Ishikawa (cell line): Measurements from ENCODE around the gene FAM83G.

Experiments used
- CEBPB ChIP-seq: IDR thresholded peaks from 2 replicates; pipeline ENCODE4 v1.6.1; 2012
- EGR1 ChIP-seq: IDR thresholded peaks from 2 replicates; pipeline ENCODE4 v1.6.1; 2012
- EP300 ChIP-seq: IDR thresholded peaks from 2 replicates; pipeline ENCODE4 v1.6.1; 2012; ENCODE audit warnings: borderline replicate concordance
- FOXM1 ChIP-seq: IDR thresholded peaks from 2 replicates; pipeline ENCODE4 v1.6.1; 2012; ENCODE audit warnings: low read depth, borderline replicate concordance
- NFIC ChIP-seq: IDR thresholded peaks from 2 replicates; pipeline ENCODE4 v1.6.1; 2012
- RAD21 ChIP-seq: IDR thresholded peaks from 2 replicates; pipeline ENCODE4 v1.6.1; 2012; ENCODE audit warnings: low read depth
- TAF1 ChIP-seq: IDR thresholded peaks from 2 replicates; pipeline ENCODE4 v1.6.1; 2012; ENCODE audit warnings: low read depth, mild to moderate bottlenecking
- TEAD4 ChIP-seq: IDR thresholded peaks from 2 replicates; pipeline ENCODE4 v1.6.1; 2012
- YY1 ChIP-seq: IDR thresholded peaks from 2 replicates; pipeline ENCODE4 v1.6.1; 2012; ENCODE audit warnings: low read depth
- ZBTB7A ChIP-seq: IDR thresholded peaks from 2 replicates; pipeline ENCODE4 v1.6.1; 2012; ENCODE audit warnings: low read depth
- TF ChIP-seq, protein P1 (sequence below): IDR thresholded peaks from 2 replicates; pipeline ENCODE4 v1.6.1; 2012; ENCODE audit warnings: low read depth, mild to moderate bottlenecking
- TF ChIP-seq, protein P2 (sequence below): IDR thresholded peaks from 2 replicates; pipeline ENCODE4 v1.6.1; 2012
- TF ChIP-seq, protein P3 (sequence below): IDR thresholded peaks from 2 replicates; pipeline ENCODE4 v1.6.1; 2012

DNA sequence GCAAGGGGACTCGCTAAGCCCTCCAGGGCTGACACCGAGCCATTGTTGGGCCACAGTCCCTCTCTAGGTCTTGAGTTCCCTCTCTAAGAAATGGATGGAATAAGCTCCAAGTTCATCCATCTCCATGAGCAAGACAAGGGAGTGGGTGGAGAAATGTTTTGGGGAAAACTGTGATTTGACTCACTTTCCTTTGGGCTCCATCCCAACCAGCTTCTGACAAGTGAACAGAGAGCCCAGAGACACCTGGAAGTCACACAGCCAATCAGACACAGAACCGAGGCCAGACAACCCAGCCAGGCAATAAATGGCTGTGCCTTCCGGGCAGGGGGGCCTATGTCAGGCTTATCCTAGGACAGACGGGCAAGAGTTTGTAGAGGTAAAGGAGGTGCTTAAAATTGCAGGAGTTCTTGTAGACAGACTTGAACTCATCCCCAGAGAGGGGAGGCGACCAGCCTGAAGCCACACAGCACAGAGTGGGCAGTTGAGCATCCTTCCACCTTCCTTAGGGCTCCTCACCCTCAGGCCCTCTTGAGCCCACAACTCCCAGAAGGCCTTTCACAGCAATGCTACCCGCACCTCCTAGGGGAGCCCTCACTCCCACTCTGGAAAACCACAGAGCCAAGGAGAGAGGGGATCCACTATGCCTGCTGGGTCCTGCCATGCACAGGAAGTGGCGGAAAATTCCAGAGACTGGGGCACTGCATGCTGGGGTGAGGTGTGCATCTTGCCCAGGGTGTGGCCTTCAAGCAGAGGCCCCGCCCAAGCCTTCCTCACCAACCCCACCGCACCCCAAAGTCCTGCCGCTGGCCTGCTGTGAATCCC is 9.5 kb upstream of the FAM83G start:
- TF ChIP-seq, protein P1, sequence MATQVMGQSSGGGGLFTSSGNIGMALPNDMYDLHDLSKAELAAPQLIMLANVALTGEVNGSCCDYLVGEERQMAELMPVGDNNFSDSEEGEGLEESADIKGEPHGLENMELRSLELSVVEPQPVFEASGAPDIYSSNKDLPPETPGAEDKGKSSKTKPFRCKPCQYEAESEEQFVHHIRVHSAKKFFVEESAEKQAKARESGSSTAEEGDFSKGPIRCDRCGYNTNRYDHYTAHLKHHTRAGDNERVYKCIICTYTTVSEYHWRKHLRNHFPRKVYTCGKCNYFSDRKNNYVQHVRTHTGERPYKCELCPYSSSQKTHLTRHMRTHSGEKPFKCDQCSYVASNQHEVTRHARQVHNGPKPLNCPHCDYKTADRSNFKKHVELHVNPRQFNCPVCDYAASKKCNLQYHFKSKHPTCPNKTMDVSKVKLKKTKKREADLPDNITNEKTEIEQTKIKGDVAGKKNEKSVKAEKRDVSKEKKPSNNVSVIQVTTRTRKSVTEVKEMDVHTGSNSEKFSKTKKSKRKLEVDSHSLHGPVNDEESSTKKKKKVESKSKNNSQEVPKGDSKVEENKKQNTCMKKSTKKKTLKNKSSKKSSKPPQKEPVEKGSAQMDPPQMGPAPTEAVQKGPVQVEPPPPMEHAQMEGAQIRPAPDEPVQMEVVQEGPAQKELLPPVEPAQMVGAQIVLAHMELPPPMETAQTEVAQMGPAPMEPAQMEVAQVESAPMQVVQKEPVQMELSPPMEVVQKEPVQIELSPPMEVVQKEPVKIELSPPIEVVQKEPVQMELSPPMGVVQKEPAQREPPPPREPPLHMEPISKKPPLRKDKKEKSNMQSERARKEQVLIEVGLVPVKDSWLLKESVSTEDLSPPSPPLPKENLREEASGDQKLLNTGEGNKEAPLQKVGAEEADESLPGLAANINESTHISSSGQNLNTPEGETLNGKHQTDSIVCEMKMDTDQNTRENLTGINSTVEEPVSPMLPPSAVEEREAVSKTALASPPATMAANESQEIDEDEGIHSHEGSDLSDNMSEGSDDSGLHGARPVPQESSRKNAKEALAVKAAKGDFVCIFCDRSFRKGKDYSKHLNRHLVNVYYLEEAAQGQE: no peak
- TF ChIP-seq EP300 (no peak), EGR1 (no peak), YY1 (no peak), TEAD4 (no peak), CEBPB (no peak), FOXM1 (no peak), TAF1 (no peak), ZBTB7A (no peak), NFIC (no peak), RAD21 (no peak)
- TF ChIP-seq, protein P2, sequence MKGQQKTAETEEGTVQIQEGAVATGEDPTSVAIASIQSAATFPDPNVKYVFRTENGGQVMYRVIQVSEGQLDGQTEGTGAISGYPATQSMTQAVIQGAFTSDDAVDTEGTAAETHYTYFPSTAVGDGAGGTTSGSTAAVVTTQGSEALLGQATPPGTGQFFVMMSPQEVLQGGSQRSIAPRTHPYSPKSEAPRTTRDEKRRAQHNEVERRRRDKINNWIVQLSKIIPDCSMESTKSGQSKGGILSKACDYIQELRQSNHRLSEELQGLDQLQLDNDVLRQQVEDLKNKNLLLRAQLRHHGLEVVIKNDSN: no peak
- TF ChIP-seq, protein P3, sequence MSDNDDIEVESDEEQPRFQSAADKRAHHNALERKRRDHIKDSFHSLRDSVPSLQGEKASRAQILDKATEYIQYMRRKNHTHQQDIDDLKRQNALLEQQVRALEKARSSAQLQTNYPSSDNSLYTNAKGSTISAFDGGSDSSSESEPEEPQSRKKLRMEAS: no peak
